ENCODE measurements around the gene RHOBTB1. TPM values are rescaled to one million over a fixed set of nuclear protein-coding genes. Genes with fewer than 3 reads are reported as not detected.
"Not testable (repeated sequence)": the region's sequence is repeated elsewhere in the genome, so short reads cannot be mapped to it uniquely, and the experiment has no call there.

RHOBTB1 gene, protein sequence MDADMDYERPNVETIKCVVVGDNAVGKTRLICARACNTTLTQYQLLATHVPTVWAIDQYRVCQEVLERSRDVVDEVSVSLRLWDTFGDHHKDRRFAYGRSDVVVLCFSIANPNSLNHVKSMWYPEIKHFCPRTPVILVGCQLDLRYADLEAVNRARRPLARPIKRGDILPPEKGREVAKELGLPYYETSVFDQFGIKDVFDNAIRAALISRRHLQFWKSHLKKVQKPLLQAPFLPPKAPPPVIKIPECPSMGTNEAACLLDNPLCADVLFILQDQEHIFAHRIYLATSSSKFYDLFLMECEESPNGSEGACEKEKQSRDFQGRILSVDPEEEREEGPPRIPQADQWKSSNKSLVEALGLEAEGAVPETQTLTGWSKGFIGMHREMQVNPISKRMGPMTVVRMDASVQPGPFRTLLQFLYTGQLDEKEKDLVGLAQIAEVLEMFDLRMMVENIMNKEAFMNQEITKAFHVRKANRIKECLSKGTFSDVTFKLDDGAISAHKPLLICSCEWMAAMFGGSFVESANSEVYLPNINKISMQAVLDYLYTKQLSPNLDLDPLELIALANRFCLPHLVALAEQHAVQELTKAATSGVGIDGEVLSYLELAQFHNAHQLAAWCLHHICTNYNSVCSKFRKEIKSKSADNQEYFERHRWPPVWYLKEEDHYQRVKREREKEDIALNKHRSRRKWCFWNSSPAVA
- 32.1 and 34.4 TPM in 2 replicates for total RNA-seq

DNA sequence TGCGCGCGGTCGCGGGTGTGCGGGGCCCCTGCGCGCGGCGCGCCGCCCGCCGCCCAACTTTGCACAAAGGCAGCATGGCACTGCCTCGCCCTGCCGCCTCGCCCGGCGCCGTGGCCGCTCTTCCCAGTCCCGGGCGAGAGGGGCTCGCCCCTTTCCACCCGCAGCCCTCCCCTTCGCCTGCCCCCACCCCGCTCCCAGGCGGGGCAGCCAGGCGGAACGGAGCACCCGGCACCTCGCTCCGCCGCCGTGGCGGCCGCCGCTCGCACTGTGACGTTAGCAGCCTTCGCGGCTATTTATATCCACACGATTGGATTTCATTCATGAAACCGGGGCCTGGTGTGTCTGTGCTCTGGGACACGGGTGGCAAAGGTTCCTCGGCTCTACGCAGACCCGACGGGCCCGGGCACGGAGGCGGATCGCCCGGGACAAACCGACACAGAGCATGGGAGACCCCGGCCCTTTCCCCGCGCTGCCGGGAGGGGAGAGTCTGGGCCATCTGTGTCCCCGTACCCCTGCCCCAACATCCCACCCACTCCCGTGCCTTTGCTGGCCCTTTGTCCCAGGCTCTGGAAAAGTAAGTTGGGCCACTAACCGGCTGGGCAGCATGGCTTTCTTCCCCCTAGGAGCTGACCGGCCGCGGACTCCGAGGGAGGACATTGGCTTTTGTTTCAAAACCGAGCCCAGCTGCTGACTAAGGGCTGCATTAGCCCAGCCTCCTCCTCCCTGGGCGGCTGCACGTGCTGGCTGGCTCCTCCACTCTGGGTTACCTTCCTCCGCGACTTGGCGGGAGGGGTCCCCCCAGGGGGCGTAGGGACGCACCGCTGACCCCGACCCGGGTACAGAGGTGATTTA is at the start of gene RHOBTB1:
TSS of gene RHOBTB1 (minus strand) at position 128 of the 852 bp plus-strand sequence. CDS start 32,643 bp downstream, outside the sequence.
- DNase-seq (ENCODE audit: low read depth in 2 of 2), result peak; percentile 86 to 88

DNA sequence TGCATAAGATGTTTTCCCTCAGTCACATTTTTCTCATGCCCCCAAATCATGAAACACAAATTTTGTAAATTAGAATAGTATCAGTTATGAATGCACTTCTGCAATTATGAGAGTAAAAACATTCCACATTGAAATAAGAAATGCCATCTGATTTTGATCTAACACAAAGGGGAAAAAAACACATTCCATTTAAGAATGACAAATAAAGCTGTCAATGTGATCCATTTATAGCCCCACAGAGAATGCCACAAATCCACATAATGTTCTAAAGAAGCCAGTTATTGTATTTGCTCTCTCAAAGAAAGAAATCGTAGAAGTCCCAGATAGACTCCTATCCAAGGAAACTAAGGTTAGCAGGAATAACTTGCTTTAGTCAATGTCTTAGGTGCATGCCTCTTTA is 48.7 kb upstream of the RHOBTB1 start:
- peak in 1 of 2 donors; percentile 14 for DNase-seq (ENCODE audit: low read depth in 2 of 2)

DNA sequence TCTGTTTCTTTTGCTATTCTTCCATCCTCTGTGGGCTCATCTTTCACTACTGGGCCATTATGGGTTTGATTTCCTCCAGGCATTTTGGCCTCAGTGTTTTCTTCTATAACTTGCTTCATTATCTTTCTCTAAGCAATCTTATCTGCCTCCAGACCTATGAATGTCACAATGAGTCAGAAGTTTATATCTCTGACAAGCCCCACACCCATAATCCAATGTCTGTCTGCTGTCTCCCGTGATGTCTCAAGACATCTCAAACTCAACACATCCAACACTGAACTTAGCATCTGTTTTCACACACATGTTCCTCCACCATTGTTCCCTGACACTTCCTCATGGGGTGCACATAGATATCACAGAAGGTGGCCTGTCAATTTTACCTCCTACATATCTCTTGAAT is 46.7 kb upstream of the RHOBTB1 start:
- no peak for DNase-seq (ENCODE audit: low read depth in 2 of 2)

DNA sequence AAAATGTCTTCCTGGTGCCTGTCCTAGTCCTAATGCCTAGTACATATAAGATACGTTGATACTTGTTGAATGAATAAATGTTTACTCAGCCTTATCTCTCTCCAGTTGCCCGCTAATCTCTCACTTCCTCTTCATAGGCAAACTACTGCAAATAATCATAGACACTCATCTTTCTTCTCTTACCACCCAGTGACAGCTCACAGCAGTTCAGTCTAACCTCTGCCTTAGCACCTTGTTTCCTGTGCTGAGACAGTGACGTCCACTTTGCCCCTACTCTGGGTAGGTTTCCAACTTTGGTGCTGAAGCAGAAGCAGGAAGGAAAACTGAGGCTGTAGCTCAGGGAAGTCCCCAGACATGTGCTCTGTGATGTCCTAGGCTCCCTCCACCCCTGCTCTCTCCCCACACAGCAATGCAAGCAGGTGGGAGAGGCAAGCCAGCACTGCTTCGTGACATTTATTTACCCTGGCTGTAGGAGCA is 45.5 kb upstream of the RHOBTB1 start:
- DNase-seq (ENCODE audit: low read depth in 2 of 2), result peak in 1 of 2 donors; percentile 11

DNA sequence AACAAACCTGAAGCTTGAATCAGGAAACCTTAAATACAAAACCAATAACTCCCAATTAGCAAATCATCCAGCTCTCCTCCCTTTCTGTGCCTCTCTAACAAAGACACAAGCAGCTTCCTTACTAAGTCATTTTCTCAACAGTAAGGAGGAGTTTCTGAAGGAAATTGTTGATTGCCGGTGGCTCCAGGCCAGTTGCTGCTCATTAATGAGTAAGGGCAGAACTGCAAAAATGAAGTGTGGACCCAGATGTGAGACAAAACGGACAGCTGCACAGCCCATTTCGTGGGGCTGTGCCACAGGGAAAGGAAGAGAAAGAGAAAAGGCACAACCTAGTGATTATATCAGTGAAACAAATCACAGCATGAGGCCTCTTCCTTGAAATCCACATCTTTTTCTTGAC is 42.8 kb upstream of the RHOBTB1 start:
- DNase-seq (ENCODE audit: low read depth in 2 of 2), result peak in 1 of 2 donors; percentile 60

DNA sequence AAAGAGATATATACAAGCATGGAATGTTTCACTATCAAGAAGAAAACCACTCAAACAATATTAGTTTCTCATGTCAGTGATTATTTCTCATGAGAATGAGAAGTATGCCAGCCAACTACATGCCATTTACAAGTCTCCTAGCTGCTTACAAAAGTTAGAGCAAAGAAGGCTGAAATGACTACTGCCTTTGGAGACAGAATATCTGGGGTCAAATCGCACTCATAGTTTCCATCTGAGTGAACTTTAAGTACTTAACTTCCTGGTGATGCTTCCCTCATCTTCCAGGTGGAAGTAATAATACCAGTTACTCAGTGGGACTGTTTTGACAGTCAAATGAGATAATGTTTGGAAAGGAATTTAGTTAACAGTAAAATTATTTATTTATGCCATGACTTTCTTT is 42.0 kb upstream of the RHOBTB1 start:
- DNase-seq (ENCODE audit: low read depth in 2 of 2), result peak in 1 of 2 donors; percentile 14

DNA sequence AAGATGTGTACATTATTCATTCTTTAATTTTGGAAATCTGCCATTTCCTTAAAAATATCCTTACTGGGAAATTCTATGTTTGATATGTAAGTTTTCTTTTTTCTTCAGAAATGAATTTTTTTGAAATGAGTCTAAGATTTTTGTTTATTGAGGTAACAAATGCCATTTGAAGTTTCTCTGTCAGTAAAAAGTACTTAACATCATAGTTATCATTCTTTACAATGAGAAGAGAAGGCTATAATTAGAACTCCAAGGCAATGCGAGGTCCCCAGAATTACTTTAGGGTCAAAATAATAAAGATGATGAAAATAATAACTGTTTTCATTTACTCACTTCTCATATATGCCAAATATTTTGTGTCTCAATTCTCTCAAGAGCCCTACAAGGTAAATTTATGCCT is 37.0 kb upstream of the RHOBTB1 start:
- no peak for DNase-seq (ENCODE audit: low read depth in 2 of 2)

DNA sequence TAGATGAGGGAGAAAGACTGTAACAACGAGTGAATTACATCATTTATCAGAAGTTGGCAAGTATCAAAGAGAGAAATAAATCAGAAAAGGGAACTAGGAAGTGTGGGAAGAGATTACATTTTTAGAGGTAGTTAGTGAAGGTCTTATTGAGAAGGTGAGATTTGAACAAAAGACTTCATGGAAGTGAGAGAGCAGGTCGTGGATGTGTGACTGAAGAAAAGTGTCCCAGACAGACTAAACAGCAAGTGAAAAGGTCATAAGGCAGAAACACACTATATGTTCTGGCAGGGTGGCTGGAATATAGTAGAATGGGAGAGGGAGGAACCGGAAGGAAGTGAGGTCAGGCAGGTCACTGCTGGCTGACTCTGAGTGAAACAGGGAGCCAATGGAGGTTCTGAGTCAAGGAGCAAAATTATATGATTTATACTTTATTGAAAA is 35.7 kb upstream of the RHOBTB1 start:
- DNase-seq (ENCODE audit: low read depth in 2 of 2), result peak; percentile 65 to 77

DNA sequence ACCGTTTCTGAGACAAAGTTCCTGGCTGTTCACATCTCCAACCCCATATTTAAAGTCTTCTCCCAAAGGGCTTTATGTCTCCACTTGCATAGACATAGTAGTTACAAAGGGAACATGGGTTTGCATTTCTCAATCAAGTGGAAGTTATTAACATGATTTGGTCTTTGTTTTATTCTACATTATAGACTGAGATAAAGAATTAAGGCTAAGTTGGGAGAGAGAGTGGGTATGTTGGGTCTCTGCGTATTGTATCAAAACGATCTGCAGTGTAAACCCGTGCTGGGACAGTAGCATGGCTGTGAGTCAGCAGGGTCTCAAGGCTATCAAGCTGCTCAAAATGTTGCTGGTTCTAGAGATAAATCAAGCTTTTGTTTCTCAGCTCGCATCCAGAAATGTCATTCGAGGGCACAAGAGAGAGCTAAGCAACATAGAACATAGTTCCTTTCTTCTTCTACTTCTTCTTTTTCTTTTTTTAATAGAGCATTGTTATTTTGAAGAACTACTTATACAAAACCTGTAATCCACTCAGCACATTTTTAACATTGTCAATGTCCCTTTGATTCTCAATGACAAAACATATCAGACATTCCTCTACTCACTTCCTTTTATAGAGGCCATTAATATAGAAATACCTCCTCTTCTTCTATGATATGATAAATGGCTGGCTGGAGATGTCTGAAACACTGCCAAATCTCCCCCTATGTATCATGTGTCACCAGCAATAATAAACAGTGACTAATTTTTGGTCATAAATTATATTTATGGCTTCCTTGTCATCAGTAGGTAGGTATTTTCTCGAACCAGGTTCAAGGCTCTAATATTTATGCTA is 34.5 kb upstream of the RHOBTB1 start:
- peak; percentile 87 to 91 for DNase-seq (ENCODE audit: low read depth in 2 of 2)

DNA sequence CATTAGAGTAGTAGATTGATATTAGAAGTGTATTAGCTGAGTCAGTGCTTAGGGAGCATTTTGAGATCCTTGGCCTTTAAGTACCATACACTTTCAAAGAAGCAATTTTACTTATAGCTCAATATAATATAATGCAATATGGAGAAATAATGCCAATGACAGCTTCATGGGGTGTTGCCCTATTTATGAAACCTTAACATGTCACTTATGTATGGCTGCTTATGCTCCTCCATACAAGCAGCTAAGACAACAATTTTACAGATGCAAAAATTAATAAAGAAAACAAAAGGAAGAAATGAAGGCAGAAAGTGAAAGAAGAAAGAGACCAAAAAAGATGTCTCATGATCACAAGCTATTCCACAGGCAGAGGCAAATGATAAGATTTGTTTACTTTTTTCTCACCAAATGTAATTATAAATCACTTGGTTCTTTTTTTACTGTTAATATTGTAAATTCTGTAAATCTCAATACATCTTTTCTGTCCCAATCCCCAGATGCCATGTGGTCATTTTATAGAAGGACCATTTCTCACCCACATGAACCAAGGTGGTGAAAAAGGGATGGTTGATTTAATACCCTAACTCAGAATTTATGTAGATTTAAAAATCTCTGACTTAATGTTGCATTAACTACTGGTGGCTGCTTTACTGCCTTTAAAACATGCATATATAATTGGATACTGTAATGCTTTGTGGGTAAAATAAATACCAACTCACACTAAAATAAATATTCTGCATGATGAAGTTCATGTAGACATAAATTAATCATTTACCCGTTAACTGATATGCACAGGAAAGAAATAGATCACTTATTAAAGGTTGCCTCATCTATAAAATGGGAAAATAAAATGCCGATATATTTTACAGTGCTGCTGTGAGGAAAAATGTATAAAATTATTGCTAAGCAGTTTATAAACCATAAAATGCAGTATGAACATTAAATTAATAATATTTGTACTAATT is 33.5 kb upstream of the RHOBTB1 start:
- DNase-seq (ENCODE audit: low read depth in 2 of 2), result no peak

DNA sequence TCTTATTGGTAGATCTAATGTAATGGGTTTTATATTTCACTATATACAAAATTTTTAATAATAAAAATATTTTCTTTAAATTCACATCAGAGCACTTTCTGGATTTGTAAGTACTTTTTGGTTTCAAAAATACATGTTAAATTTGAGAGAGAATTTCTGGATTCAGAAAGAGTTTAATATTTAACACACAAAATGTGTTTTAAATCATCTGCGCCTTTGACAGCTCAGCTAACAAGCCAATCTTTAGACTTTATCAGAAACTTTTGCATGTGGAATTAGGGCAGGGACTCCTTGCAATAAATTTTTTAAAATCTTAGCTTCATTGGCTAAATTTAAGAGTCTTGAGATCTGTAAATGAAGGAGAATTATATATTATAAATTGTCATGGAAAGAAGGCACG is 32.7 kb upstream of the RHOBTB1 start:
- DNase-seq (ENCODE audit: low read depth in 2 of 2), result no peak

DNA sequence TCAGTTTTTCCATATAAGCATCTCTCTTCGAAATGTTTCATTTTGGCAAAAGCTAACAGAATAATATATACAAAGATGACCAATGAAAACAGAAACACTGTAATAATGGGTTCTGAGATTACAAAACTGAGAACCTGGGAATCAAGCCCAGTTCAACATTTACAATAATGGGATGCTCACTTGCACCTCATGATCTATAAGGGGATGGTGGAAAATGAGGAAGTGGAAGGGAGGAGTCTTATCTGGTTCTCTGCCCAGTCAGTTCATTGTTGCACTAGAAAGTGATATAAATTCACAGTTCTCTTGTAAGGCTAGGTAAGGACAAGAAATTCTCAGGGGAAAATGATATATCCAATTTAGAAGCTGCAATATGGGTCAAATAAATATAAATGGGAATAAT is 31.7 kb upstream of the RHOBTB1 start:
- peak in 1 of 2 donors; percentile 88 for DNase-seq (ENCODE audit: low read depth in 2 of 2)

DNA sequence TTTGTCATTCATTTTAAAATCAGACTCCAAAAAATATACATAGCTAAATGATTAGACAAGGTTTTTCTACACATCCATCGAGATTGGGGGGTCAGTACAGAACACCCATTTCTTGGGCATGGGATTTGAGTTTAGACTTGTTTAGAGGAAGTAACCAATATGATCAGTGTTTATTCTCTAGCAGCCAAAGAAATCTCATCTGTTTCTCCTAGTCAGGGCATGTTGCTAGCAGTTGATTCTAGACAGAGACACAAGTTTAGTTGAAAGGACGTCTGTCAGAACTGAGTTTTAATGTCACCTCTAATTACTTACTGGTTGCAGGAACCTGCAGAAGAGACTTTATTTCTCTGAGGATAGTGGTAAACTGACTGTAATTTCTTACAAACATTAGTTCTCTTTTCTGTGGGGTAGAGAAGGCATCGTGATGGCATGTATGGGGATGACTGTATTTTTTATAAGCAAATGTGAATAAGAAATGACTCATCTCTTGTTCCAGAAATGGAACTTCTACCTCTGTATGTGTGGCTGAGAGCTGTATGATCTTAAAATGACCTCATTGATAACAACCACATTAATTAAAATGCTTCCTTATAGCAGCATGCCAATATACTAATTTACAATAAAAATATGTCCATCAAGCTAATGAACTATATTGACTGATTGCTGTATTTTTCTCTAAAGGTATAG is 30.6 kb upstream of the RHOBTB1 start:
- DNase-seq (ENCODE audit: low read depth in 2 of 2), result peak in 1 of 2 donors; percentile 41

DNA sequence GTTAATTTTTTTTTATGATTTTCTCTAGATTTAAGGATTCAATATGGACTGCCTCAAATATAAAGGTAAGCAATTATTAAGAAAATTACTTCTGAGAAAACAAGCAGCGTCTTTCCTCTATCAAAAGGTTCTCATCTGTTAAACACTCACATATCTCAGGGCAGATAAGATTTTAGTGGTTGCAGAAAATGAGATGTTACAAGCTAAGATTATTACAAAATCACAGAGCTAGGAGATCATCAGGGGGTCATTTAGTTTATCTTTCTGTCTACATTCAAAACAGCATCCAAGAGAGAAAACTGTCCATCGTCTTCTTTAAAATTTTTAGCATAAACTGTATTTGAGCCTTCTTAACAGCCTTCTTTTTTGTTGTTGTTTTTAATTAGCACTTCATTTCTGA is 29.1 kb upstream of the RHOBTB1 start:
- no peak for DNase-seq (ENCODE audit: low read depth in 2 of 2)

DNA sequence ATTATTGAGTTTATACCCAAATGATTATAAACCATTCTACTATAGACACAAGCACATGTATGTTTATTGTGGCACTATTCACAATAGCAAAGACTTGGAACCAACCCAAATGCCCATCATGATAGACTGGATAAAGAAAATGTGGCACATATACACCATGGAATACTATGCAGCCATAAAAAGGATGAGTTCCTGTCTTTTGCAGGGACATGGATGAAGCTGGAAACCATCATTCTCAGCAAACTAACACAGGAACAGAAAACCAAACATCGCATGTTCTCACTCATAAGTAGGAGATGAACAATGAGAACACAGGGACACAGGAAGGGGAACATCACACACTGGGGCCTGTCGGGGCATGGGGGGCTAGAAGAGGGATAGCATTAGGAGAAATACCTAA is 28.2 kb upstream of the RHOBTB1 start:
- DNase-seq (ENCODE audit: low read depth in 2 of 2), result not testable (repeated sequence)

DNA sequence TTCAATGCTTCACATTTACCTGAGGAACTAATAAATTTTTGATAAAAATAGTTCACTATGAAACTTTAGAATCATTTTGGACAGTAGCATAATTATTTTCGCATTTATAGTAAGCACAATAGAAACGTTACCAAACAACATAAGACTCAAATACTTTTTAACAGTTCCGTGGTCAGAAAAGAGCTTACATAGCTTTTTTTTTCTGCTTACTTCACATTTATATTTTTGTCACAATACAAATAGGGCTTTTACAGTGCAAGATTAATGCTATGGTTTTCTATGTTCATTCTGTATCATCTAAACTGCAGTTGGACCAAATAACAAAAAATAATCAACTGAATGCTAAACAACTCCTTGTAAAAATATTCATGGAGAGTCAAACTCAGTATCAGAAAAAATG is 26.5 kb upstream of the RHOBTB1 start:
- DNase-seq (ENCODE audit: low read depth in 2 of 2), result no peak

DNA sequence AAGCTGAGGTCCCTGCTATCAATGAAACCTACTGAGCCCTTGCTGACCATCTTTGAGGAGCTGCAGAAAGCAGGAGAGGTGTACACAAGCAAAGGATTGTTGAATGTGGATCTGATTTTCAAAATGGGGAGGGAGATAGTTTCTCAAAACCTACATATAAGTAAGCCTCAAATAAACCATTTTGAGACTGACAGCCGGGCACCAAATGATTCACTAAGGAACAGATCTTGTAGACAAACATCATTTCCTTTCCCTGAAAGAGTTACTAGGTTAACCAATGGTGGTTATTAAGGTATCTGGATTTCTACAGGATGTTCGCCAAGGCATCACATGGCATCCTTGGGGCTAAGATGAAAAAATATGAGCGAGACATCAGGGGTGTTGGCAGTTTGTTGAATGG is 24.5 kb upstream of the RHOBTB1 start:
- DNase-seq (ENCODE audit: low read depth in 2 of 2), result no peak

DNA sequence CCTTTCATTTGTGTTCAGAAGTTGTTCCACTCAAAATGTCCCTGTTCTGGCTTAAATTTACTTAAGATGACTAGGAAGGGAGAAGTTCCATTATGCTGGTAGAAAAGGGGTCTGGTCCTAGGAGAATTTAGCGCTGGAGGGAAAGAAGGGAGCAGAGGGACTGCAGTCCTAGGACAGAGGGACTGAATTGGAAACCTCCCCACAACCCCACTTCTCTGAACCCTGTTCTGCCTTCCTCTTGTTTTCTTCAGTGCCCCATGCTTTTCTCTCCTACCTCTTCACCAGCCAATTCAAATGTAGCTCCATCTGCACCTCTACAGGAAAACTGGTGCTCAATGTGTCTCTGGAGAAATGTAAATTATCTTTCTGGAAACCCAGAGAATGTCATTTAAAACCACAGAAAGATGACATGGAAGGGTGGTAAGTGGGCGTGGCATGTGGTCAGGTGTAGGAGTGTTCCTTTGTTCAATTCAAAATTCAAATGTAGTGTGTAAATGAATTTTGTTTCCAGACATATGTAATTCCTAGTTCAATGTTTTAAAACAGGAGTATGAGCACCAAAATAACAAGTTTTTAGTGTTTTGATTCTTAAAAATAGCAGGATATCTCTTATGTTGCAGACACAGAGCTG is 24.0 kb upstream of the RHOBTB1 start:
- DNase-seq (ENCODE audit: low read depth in 2 of 2), result no peak

DNA sequence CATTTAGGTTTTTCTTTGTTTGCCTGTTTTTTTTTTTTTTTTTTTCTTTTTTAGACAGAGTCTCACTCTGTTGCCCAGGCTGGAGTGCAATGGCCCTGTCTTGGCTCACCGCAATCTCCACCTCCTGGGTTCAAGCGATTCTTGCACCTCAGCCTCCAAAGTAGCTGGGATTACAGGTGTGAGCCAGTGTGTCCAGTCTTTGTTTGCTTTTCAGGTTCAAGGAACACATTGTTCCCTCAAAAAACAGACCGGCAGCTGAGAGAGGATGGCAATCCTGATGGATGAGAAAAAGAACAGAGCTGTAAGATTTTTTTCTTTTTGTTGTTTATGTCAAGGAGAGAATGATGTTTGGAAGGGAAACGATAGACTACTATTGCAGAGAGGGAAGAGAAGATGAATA is 23.3 kb upstream of the RHOBTB1 start:
- DNase-seq (ENCODE audit: low read depth in 2 of 2), result no peak
